ENCODE results near the gene BMP2. TPM values are rescaled to one million over a fixed set of nuclear protein-coding genes. Genes with fewer than 3 reads are reported as not detected.

The BMP2 gene
- total RNA-seq, 1 donor from 2014 or later, result 9.0 TPM

DNA sequence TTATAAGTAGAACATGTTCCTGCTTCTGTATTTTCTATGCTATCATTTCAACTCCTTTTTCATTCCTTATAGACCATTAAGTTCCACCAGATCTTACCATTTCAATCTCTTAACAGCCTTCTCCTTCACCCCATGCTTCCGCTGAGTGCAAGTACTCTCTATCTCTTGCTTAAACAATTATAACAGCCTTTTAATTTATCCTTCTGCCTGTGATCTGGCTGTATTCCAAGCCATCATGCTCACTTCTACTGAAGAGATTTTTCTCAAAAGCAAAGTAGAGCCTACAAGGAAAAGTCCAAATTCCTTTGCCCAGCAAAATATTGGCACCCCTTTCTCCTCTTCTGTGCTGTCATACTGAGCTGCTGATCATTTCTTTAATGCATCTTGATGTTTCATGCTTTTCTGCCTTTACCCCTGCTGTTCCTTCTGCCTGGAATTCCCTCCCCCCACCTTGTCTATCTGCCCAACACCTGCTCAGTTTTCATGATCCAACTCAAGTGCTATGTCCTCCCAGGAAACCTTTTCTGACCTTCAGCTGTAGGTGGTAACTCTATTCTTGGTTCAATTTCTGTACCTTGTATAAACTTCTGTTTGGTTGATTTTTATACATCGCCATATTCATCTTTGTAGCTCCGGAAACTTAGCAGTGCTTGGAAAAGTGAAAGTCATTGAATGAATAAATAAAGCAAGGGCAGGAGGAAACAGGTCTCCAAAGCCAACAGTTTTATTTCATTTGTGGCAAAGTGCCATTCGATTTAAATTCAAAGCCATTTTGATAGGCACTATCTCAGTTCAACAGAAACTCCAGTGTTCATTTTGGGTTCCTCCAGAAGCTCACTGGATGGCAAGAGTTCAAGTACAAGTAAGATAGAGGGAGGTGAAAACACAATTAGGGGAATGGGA lies 10.5 kb upstream of the BMP2 start:
- no peaks in the 10 kb centered on the region for H3K36me3 ChIP-seq (ENCODE audit: control insufficient read depth, insufficient read depth, low read length)
- no peak for FAIRE-seq

DNA sequence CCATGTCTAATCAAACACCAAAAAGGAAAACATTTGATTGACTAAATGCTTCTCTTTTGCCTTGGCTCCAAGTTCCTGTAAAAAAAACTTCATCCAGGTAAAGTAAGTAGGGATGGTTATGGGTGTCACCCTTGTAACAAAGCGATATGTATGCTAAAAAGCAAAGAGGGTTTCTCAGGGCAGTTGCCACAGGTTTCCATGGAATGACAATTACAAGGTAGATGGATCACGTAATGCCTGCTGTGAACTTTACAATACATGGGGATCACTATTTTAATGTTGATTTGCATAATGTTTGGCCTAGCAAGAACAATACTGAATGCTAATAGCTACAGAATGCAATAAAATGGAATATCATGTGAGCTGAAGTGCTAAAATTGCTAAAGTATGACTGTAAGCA lies 2.9 kb upstream of the BMP2 start:
- Histone ChIP-seq H3K36me3 (ENCODE audit: control insufficient read depth, insufficient read depth, low read length) (no peaks in the 10 kb centered on the region), H3K4me3 (ENCODE audit: low read depth, low read length) (no peak overlapping the region), H3K27me3 (ENCODE audit: control insufficient read depth, insufficient read depth, low read length) (no peaks in the 10 kb centered on the region)
- DNase-seq (ENCODE audit: low read depth) (no peak), FAIRE-seq (no peak)
- no peak for TF ChIP-seq CTCF (IDR thresholded peaks at IDR 0.05; ENCODE audit: insufficient read depth, low read length, severe bottlenecking)

More for the DNA sequence above, 10.5 kb upstream of the BMP2 start:
- DNase-seq (ENCODE audit: low read depth), result no peak
- Histone ChIP-seq H3K4me3 (ENCODE audit: low read depth, low read length) (no peak overlapping the region), H3K27me3 (ENCODE audit: control insufficient read depth, insufficient read depth, low read length) (no peaks in the 10 kb centered on the region)
- no peak for TF ChIP-seq CTCF (IDR thresholded peaks at IDR 0.05; ENCODE audit: insufficient read depth, low read length, severe bottlenecking)

- DNase-seq (ENCODE audit: low read depth) (peak; percentile 65), FAIRE-seq (no peak)
- no peaks in the 10 kb centered on the region for H3K36me3 ChIP-seq (ENCODE audit: control insufficient read depth, insufficient read depth, low read length)
- no peak overlapping the region for H3K4me3 ChIP-seq (ENCODE audit: low read depth, low read length)
- no peaks in the 10 kb centered on the region for H3K27me3 ChIP-seq (ENCODE audit: control insufficient read depth, insufficient read depth, low read length)
- TF ChIP-seq CTCF (IDR thresholded peaks at IDR 0.05; ENCODE audit: insufficient read depth, low read length, severe bottlenecking), result peak; percentile 40
These were observed 1.9 kb upstream of the BMP2 start for GRCh38 chr20:6765469-6766058.

GRCh38 chr20:6766433-6766832 lies 1.1 kb upstream of the BMP2 start:
- H3K27me3 ChIP-seq (ENCODE audit: control insufficient read depth, insufficient read depth, low read length), result no peaks in the 10 kb centered on the region
- TF ChIP-seq CTCF (IDR thresholded peaks at IDR 0.05; ENCODE audit: insufficient read depth, low read length, severe bottlenecking), result no peak
- no peak overlapping the region for H3K4me3 ChIP-seq (ENCODE audit: low read depth, low read length)
- DNase-seq (ENCODE audit: low read depth) (no peak), FAIRE-seq (no peak)
- no peaks in the 10 kb centered on the region for H3K36me3 ChIP-seq (ENCODE audit: control insufficient read depth, insufficient read depth, low read length)

DNA sequence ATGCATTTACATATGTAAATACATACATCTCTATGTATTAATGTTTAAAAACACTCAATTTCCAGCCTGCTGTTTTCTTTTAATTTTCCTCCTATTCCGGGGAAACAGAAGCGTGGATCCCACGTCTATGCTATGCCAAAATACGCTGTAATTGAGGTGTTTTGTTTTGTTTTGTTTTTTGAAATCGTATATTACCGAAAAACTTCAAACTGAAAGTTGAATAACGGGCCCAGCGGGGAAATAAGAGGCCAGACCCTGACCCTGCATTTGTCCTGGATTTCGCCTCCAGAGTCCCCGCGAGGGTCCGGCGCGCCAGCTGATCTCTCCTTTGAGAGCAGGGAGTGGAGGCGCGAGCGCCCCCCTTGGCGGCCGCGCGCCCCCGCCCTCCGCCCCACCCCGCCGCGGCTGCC lies 355 bp upstream of the BMP2 start:
- Histone ChIP-seq H3K27me3 (ENCODE audit: control insufficient read depth, insufficient read depth, low read length) (no peaks in the 10 kb centered on the region), H3K4me3 (ENCODE audit: low read depth, low read length) (peak overlapping the region; percentile 93), H3K36me3 (ENCODE audit: control insufficient read depth, insufficient read depth, low read length) (no peaks in the 10 kb centered on the region)
- no peak for TF ChIP-seq CTCF (IDR thresholded peaks at IDR 0.05; ENCODE audit: insufficient read depth, low read length, severe bottlenecking)
- FAIRE-seq (no peak), DNase-seq (ENCODE audit: low read depth) (no peak)

Data from bronchial epithelial cell (primary cell).